Loucy (cell line): ENCODE data around the gene CD34.

ENCODE experiments used
- CTCF ChIP-seq: fragments of 200-600 bp; sonication (generic); conservative IDR thresholded peaks from 2 replicates; pipeline ENCODE4 v1.5.1; 2014; ENCODE audit warnings: mild to moderate bottlenecking, antibody characterized with exemption, low read length
- EZH2phosphoT487 ChIP-seq: fragments of 200-600 bp; IDR thresholded peaks from 2 replicates; pipeline ENCODE4 v1.6.1; 2018; ENCODE audit warnings: antibody characterized with exemption, mild to moderate bottlenecking, moderate library complexity, borderline replicate concordance

- TF ChIP-seq EZH2phosphoT487: no peak
- TF ChIP-seq CTCF: no peak
Observed at GRCh38 chr1:207849646-207850045, 61.3 kb downstream of the CD34 start.
